Endothelial cell of umbilical vein (primary cell): Measurements from ENCODE around the gene ERCC1. TPM values are rescaled to one million over a fixed set of nuclear protein-coding genes. Genes with fewer than 3 reads are reported as not detected.
"Not testable (repeated sequence)": the region's sequence is repeated elsewhere in the genome, so short reads cannot be mapped to it uniquely, and the experiment has no call there.

Experiments used
- BruUV-seq: library from RNA; stranded (reverse); fragments of 400-500 nt; replicated peaks from 2 replicates; lab custom pipeline; 2021; lab: Mats Ljungman, UMichigan
- CTCF ChIA-PET: fragments of 300-600, 350-600 bp; sonication (Branson Sonifier 250); formaldehyde crosslinking; loops from one replicate; lab custom pipeline; 2021; ENCODE audit warnings: antibody characterized with exemption, inconsistent platforms; lab: Charles Lee
- POLR2A ChIA-PET: fragments of 300-600, 350-600 bp; sonication (Branson Sonifier 250); formaldehyde crosslinking; loops from one replicate; lab custom pipeline; 2021; ENCODE audit warnings: antibody characterized with exemption, inconsistent platforms; lab: Charles Lee
- DNase-seq: peaks from one replicate; pipeline ENCODE4 v3.0.0-alpha.2; 2011; ENCODE audit warnings: low read depth, low spot score
- FAIRE-seq: peaks from 2 replicates; lab custom pipeline; 2011; peaks lifted over from hg19 to GRCh38; lab: Jason Lieb, UNC
- H2AFZ ChIP-seq: 2 replicates; pipeline ENCODE4 v1.6.0; 2012; ENCODE audit warnings: low read depth, low read length, control low read depth, inconsistent platforms
- H3K27ac ChIP-seq: 2 replicates; pipeline ENCODE4 v1.5.1; 2011; ENCODE audit warnings: low read depth, mild to moderate bottlenecking, control low read depth, low read length, moderate library complexity; ENCODE audit not compliant: insufficient read depth
- H3K27me3 ChIP-seq, 2 experiments: 2 replicates each; pipeline versions ENCODE4 v1.6.0 to v1.6.1; 2011; ENCODE audit warnings: low read length in 2 of 2, mixed read lengths in 1 of 2; ENCODE audit not compliant: control insufficient read depth in 2 of 2, insufficient read depth in 2 of 2
- H3K36me3 ChIP-seq, 2 experiments: 2 replicates in 1 of 2; 3 replicates in 1 of 2; pipeline ENCODE4 v1.5.1; 2011; ENCODE audit warnings: low read length in 2 of 2, mild to moderate bottlenecking in 1 of 2, moderate library complexity in 1 of 2; ENCODE audit not compliant: control insufficient read depth in 2 of 2, insufficient read depth in 2 of 2; ENCODE audit errors: extremely low read depth in 1 of 2
- H3K4me1 ChIP-seq: 3 replicates; pipeline ENCODE4 v1.5.1; 2011; ENCODE audit warnings: mild to moderate bottlenecking, low read length; ENCODE audit not compliant: control insufficient read depth, insufficient read depth; ENCODE audit errors: extremely low read depth
- H3K4me2 ChIP-seq: 2 replicates; pipeline ENCODE4 v1.6.1; 2011; ENCODE audit warnings: low read length, control low read depth, mixed read lengths; ENCODE audit not compliant: insufficient read depth
- H3K4me3 ChIP-seq, 3 experiments: fragments of 200-600 bp in 1 of 3; sonication (generic), shearing (Covaris generic) in 1 of 3; replicated peaks in 1 of 3; 2 replicates each; pipeline ENCODE4 v1.5.1; 2011 to 2016; ENCODE audit warnings: control low read depth in 3 of 3, low read length in 3 of 3, mild to moderate bottlenecking in 2 of 3, inconsistent platforms in 1 of 3, low read depth in 1 of 3, moderate library complexity in 1 of 3; ENCODE audit not compliant: insufficient read depth in 1 of 3
- H3K79me2 ChIP-seq: 2 replicates; pipeline ENCODE4 v1.6.0; 2012; ENCODE audit warnings: low read length, inconsistent platforms; ENCODE audit not compliant: control insufficient read depth, insufficient read depth
- H3K9ac ChIP-seq: replicated peaks from 2 replicates; pipeline ENCODE3; 2011; ENCODE audit warnings: low read length, control low read depth; ENCODE audit not compliant: insufficient read depth; ENCODE audit errors: extremely low read depth
- H3K9me1 ChIP-seq: replicated peaks from 3 replicates; pipeline ENCODE4 v1.6.0; 2011; ENCODE audit warnings: mild to moderate bottlenecking, low read length; ENCODE audit not compliant: control insufficient read depth, insufficient read depth; ENCODE audit errors: extremely low read depth
- H3K9me3 ChIP-seq: replicated peaks from 2 replicates; pipeline ENCODE4 v1.5.1; 2012; ENCODE audit warnings: low read length, inconsistent platforms; ENCODE audit not compliant: control insufficient read depth, insufficient read depth
- H4K20me1 ChIP-seq: replicated peaks from 2 replicates; pipeline ENCODE3; 2011; ENCODE audit warnings: mild to moderate bottlenecking, low read length; ENCODE audit not compliant: control insufficient read depth, insufficient read depth; ENCODE audit errors: extremely low read depth
- CTCF ChIP-seq, 2 donors: IDR thresholded peaks; 1 replicate in 1 of 2; 2 replicates in 1 of 2; pipeline ENCODE4 v1.5.1; 2011; ENCODE audit warnings: low read length in 2 of 2, mild to moderate bottlenecking in 2 of 2, moderate library complexity in 2 of 2, control low read depth in 1 of 2, inconsistent platforms in 1 of 2, low read depth in 1 of 2; ENCODE audit not compliant: insufficient read depth in 1 of 2; ENCODE audit errors: extremely low read depth in 1 of 2
- EZH2 ChIP-seq: IDR thresholded peaks from 2 replicates; pipeline ENCODE4 v1.6.1; 2012; ENCODE audit warnings: borderline replicate concordance, low read depth, mild to moderate bottlenecking, moderate library complexity, low read length, inconsistent platforms; ENCODE audit not compliant: severe bottlenecking
- FOS ChIP-seq: IDR thresholded peaks from 2 replicates; pipeline ENCODE4 v1.6.1; 2011; ENCODE audit warnings: mild to moderate bottlenecking, low read length, moderate library complexity, borderline replicate concordance; ENCODE audit not compliant: insufficient read depth
- GATA2 ChIP-seq: IDR thresholded peaks from 2 replicates; pipeline ENCODE4 v1.7.0; 2011; ENCODE audit warnings: low read depth, mild to moderate bottlenecking, moderate library complexity, mixed read lengths, low read length; ENCODE audit not compliant: insufficient read length, insufficient read depth
- JUN ChIP-seq: IDR thresholded peaks from 2 replicates; pipeline ENCODE4 v1.6.1; 2011; ENCODE audit warnings: borderline replicate concordance, low read depth; ENCODE audit not compliant: insufficient read length, insufficient read depth
- MAX ChIP-seq: IDR thresholded peaks from 2 replicates; pipeline ENCODE4 v1.6.1; 2011; ENCODE audit not compliant: insufficient read depth, insufficient read length
- MYC ChIP-seq: IDR thresholded peaks from one replicate; pipeline ENCODE4 v1.6.1; 2011; ENCODE audit warnings: mild to moderate bottlenecking, low read depth, low read length
- POLR2A ChIP-seq: IDR thresholded peaks from 2 replicates; pipeline ENCODE4 v1.6.1; 2012; ENCODE audit warnings: low read depth, mild to moderate bottlenecking, control low read depth, low read length
- POLR2AphosphoS5 ChIP-seq: IDR thresholded peaks from 2 replicates; pipeline ENCODE4 v1.6.1; 2012; ENCODE audit warnings: low read depth, mild to moderate bottlenecking, control low read depth, low read length, moderate library complexity; ENCODE audit not compliant: insufficient read depth
- dilution Hi-C: fragments of 300-500 bp; cut with MboI; formaldehyde crosslinking; loops from one replicate; pipeline ENCODE4 v1.15.0; 2019; ENCODE audit warnings: low sequenced_read_pairs; ENCODE audit not compliant: extremely low pct_ligation_motif_present
- intact Hi-C: fragments of 100-400 bp; cut with micrococcal nuclease; formaldehyde crosslinking; loops from one replicate; pipeline ENCODE4 v1.10.0; 2022
- polyA plus RNA-seq, 4 experiments: library from polyadenylated mRNA; depleted of rRNA in 3 of 4; stranded (reverse) in 3 of 4; unstranded in 1 of 4; fragments of >200 nt; gene quantifications; 2 replicates each; pipeline versions ENCODE4 v1.2.1 to v1.2.3, GENCODE V29; 2011 to 2012; ENCODE audit warnings: missing spikeins in 1 of 4
- total RNA-seq: library from RNA; stranded (reverse); gene quantifications from 2 replicates; pipeline ENCODE4 v1.2.3, GENCODE V29; 2021

ERCC1 gene
- total and polyA plus RNA-seq, 2 donors (not counting 3 experiments of a cell fraction or from before 2014, with no cell fraction given), result 81.8 to 126 TPM

GRCh38 chr19:45437328-45437727 lies 13.6 kb upstream of the ERCC1 start:
- Histone ChIP-seq H3K79me2 (no peaks in the 10 kb centered on the region), H3K9me1 (no peaks in the 10 kb centered on the region), H3K27me3 (no peaks in the 10 kb centered on the region), H4K20me1 (no peaks in the 10 kb centered on the region), H2AFZ (no peak overlapping the region), H3K4me1 (no peaks in the 10 kb centered on the region), H3K36me3 (no peaks in the 10 kb centered on the region), H3K4me2 (no peak overlapping the region), H3K9ac (no peak overlapping the region), H3K9me3 (no peaks in the 10 kb centered on the region), H3K27ac (no peak overlapping the region), H3K4me3 (no peak overlapping the region)
- ChIA-PET CTCF (interaction anchor here (1.0 to 8.6 kb wide), 3 partner anchors 13 to 48 kb away, joined by 3 to 891 read pairs (median 7); no protein-coding TSS in a partner anchor), POLR2A (no interaction called here)
- intact Hi-C loops, result no loop called here
- DNase-seq (no peak), FAIRE-seq (no peak)
- BruUV-seq, result no TSS peak
- dilution Hi-C loops, result no loop called here
- TF ChIP-seq MAX (no peak), EZH2 (no peak), FOS (no peak), GATA2 (no peak), JUN (no peak), POLR2AphosphoS5 (no peak), CTCF (IDR thresholded peaks at IDR 0.05; ENCODE audit: extremely low read depth in 1 of 2, insufficient read depth in 1 of 2, low read depth in 1 of 2, low read length in 2 of 2) (no peak), POLR2A (no peak), MYC (no peak)

- H3K79me2 ChIP-seq, intact Hi-C loops, DNase-seq, BruUV-seq, H3K9me3 ChIP-seq, dilution Hi-C loops, FAIRE-seq, H3K36me3 ChIP-seq, H3K27ac ChIP-seq, H3K4me2 ChIP-seq, H3K4me3 ChIP-seq, H3K27me3 ChIP-seq, H4K20me1 ChIP-seq, H3K9me1 ChIP-seq, H3K9ac ChIP-seq, H3K4me1 ChIP-seq, H2AFZ ChIP-seq: not testable (repeated sequence)
- CTCF ChIA-PET, result interaction anchor here (1.3 to 4.2 kb wide), 2 partner anchors 30 to 46 kb away, joined by 5 to 39 read pairs; no protein-coding TSS in a partner anchor
- POLR2A ChIA-PET, result interaction anchor here (0.7 kb wide), 1 partner anchor 24 kb away, joined by 3 read pairs; no protein-coding TSS in a partner anchor
These were observed 8.8 kb upstream of the ERCC1 start for GRCh38 chr19:45432543-45432942.

GRCh38 chr19:45431008-45431407 lies 7.3 kb upstream of the ERCC1 start:
- H3K9ac ChIP-seq, H3K27me3 ChIP-seq, BruUV-seq, H3K79me2 ChIP-seq, H3K9me1 ChIP-seq, dilution Hi-C loops, H2AFZ ChIP-seq, H4K20me1 ChIP-seq, H3K27ac ChIP-seq, H3K36me3 ChIP-seq, DNase-seq, H3K4me1 ChIP-seq, FAIRE-seq, H3K9me3 ChIP-seq, H3K4me3 ChIP-seq, H3K4me2 ChIP-seq, intact Hi-C loops: not testable (repeated sequence)
- CTCF ChIA-PET, result interaction anchor here (1.5 to 4.2 kb wide), 4 partner anchors 9 to 48 kb away, joined by 6 to 44 read pairs (median 22); partner anchors contain the start of gene FOSB
- POLR2A ChIA-PET, result interaction anchor here (0.6 kb wide), 1 partner anchor 65 kb away, joined by 4 read pairs; no protein-coding TSS in a partner anchor
